Myometrial cell (primary cell): ENCODE measurements around the gene PRRC2A. TPM values are rescaled to one million over a fixed set of nuclear protein-coding genes. Genes with fewer than 3 reads are reported as not detected.

Experiments used
- total RNA-seq: library from RNA; depleted of rRNA; stranded (reverse); fragments of >200 nt; gene quantifications from 2 replicates; pipeline ENCODE4 v1.2.3, GENCODE V29; 2015

PRRC2A gene
- total RNA-seq: 77.8 and 81.9 TPM in 2 replicates

DNA sequence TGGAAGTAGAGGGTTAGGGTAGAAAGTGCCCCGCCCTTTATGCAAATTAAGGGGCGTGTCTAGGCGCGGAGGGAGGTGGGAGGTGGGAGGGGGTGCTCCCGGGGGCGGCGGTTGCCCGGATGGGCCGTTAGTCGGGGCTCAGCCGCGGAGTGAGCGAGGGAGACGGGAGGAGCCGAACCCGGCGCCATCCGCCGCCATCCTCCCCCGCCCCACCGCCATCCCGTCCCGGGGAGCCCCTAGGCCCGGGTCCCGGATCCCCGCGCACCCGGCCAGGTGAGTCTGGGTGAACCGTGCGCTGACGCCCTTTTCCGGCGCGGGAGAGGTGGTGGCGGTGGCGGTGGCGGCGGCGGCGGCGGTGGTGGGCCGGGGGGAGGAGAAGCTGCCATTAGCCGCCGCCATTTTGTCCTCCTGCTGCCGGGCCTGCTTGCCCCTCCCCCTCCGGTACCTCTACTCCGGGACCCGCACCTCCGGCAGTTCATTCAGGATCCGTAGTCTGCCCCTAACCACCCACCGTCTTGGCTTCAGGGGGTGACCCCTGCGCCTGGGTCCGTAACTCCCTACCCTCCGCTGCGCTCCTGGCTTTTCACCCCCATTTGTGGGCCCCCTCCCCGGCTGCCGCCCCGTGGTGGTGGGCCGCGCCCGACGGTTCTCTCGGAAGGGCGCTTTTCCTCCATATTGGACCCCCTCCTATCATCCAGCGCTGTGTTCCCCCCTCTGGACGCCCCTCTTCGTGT, at the start of gene PRRC2A:
Gene PRRC2A, plus strand, starts transcription at position 130 of the 734 bp plus-strand sequence. CDS start 2,075 bp downstream, outside the sequence.

DNA sequence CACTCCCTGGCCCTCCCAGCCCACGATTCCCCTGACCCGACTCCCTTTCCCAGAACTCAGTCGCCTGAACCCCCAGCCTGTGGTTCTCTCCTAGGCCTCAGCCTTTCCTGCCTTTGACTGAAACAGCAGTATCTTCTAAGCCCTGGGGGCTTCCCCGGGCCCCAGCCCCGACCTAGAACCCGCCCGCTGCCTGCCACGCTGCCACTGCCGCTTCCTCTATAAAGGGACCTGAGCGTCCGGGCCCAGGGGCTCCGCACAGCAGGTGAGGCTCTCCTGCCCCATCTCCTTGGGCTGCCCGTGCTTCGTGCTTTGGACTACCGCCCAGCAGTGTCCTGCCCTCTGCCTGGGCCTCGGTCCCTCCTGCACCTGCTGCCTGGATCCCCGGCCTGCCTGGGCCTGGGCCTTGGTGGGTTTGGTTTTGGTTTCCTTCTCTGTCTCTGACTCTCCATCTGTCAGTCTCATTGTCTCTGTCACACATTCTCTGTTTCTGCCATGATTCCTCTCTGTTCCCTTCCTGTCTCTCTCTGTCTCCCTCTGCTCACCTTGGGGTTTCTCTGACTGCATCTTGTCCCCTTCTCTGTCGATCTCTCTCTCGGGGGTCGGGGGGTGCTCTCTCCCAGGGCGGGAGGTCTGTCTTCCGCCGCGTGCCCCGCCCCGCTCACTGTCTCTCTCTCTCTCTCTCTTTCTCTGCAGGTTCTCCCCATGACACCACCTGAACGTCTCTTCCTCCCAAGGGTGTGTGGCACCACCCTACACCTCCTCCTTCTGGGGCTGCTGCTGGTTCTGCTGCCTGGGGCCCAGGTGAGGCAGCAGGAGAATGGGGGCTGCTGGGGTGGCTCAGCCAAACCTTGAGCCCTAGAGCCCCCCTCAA, 48.2 kb upstream of the PRRC2A start, which contains the start of gene LTA:
Gene LTA, plus strand, starts transcription at position 249 of the 871 bp plus-strand sequence. Its CDS starts 454 bp downstream, at position 703.

DNA sequence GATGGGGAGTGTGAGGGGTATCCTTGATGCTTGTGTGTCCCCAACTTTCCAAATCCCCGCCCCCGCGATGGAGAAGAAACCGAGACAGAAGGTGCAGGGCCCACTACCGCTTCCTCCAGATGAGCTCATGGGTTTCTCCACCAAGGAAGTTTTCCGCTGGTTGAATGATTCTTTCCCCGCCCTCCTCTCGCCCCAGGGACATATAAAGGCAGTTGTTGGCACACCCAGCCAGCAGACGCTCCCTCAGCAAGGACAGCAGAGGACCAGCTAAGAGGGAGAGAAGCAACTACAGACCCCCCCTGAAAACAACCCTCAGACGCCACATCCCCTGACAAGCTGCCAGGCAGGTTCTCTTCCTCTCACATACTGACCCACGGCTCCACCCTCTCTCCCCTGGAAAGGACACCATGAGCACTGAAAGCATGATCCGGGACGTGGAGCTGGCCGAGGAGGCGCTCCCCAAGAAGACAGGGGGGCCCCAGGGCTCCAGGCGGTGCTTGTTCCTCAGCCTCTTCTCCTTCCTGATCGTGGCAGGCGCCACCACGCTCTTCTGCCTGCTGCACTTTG, 45.1 kb upstream of the PRRC2A start, which contains the start of gene TNF:
Gene TNF, plus strand, starts transcription at position 231 of the 567 bp plus-strand sequence. Its CDS starts 177 bp downstream, at position 408.

DNA sequence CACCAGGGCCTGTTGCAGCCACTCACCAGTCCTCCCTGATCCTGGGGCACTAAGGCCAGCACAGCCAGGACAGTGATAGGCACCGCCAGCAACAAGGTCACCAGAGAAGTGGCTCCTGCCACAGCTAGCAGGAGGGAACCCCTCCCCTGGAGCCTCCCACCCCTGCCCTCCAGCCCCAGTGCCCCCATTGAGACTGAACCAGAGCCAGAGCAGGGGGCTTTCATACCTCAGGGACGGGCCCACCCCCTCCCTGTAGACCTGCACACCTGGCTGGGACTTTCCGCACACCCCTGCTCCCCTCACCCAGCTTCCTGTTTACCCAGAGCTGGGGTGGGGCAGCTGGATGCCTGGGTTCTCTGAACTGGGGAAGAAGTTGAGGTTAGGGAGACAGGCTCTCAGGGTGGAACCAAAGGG, 38.3 kb upstream of the PRRC2A start, which contains the start of gene LTB:
Gene LTB, minus strand, starts transcription at position 195 of the 414 bp plus-strand sequence. Its CDS starts 7 bp downstream, at position 188.

DNA sequence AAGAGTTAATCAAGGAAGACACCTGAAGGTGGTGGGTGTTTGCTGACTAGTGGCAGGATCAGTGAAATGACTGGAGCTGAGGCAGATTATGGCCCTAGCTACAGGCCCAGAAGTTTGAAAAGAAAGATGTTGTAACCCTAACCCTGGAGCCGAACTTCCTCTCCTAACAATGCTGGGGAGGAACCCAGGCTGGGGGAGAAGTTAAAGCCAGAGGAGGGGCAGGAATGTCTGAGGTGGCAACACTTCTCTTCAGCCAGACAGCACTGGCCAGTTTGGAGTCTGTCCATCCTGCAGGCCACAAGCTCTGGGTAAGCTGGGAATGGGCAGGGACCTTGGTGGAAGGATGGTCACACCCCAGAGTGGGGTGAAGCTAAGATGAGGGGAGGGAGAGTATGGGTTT, 34.5 kb upstream of the PRRC2A start, which contains the start of gene LST1:
Gene LST1, plus strand, starts transcription at position 270 of the 400 bp plus-strand sequence. CDS start 1,023 bp downstream, outside the sequence.

DNA sequence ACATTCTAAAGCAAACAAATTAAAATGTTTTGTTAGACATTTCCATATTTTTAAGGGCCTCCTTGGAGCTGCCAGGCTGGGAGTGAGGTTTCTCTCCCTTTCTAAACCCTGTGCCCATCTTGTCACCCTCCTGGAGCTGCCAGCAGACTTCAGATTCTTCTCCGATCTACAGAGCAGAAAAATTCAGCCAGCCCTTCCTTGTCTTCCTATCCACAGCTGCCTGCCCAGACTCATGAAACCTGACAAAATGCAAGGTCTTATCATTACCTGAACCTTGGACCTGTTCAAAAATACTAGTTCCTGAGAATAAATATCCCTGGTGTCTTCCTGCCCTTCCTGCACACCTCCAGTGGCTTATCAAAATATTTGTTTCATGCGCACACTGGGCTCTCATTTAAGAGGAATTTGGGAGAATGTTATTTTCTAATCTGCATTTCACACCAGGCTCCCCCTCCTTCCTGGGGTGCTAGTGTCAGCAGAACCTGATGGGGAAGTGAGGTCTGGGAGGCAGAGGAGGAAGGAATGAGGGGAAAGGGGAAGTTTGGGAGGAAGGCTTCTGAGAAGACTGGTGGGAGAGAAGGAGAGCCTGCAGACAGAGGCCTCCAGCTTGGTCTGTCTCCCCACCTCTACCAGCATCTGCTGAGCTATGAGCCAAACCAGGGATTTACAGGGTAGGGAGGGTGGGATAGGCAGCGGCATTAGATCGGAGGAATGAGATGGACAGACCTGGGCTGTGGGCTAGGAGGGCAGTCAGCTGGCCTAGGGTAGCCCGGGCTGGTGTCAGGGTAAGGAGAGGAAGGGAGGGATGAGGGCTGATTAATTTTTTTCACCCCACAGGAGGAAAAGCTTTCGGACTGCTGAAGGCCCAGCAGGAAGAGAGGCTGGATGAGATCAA, 5.6 kb upstream of the PRRC2A start, which contains the start of gene AIF1:
Gene AIF1, plus strand, starts transcription at position 551 of the 895 bp plus-strand sequence. Its CDS starts 96 bp downstream, at position 647.

DNA sequence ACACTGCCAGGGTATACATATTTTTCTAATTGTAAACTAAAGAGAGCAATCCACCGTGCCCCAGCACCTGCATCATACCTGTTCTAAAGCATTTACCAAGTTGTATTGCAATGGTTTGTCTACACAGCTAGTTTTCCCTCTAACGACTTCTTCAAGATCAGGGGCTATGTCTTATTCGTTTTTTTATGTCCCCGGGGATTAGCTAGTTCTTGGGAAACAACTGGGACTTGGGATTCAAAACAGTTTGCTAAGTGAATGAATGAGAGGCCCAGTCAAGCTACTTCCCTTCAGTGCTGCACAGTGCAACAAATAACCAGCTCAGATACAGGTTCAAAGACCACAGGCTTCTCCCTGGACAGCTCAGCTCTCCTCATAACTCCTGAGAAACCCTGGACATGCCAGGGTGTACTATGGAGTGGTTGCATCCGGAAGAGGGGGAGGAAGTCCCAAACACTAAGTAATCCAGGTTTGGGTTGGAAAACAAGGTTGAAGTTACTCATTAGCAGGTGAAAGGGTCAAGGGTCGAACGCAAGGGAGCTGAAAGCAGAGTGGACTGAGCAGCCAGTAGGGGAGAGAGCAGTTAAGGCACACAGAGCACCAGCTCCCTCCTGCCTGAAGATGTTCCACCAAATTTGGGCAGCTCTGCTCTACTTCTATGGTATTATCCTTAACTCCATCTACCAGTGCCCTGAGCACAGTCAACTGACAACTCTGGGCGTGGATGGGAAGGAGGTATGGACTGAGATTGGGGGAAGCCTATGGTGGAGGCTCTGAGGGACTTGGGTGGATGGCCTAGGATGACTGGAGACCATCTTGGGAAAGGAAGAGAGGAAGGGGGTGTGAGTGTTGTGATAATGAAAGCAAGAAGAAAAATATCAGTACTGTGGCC, 35.1 kb downstream of the PRRC2A start, which contains the start of gene APOM:
Gene APOM, plus strand, starts transcription at position 546 of the 889 bp plus-strand sequence. Its CDS starts 73 bp downstream, at position 619.

DNA sequence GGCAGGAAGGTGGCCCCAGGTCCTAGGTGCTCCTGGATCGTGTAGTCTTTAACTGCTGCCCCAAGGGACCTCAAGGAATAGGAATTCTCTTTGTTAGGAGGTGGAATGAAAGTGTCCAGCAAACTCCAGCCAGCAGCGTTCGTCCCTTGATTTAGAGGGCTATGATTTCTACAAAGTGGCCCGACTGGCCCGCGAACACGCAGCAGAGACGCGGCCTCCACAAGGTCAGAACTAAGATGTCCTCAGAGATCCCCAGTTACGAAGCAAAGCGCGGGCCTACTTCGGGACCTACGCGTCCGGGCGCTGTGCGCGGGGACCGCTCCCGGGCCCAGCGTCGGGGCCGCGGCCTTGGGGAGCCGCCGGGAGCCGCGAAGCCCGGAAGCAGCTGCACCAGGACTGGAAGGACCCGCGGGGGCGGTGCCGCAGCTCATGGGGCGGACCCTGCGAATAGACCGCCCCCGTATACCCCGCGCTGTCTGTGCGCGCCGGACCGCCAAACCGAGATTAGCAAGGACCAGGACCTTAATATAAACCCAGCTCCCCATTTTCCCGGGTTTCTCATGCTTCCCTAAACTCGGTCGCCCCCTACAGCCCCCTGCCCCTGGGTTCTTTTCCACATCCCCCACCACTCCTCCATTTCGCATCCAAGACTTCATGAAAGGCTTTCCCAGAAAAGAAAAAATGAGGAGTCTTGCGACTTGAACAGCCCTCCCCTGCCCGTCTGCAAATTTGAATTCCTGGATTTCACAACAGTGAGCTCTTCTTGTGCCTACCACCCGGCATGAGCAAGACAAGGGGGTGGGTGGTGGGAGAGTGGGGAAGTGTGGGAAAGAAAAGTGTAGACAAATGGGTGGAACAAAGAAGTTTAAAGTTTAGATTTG, 40.1 kb downstream of the PRRC2A start, which contains the start of gene C6orf47:
Gene C6orf47, minus strand, starts transcription at position 398 of the 881 bp plus-strand sequence. CDS start 831 bp downstream, outside the sequence.

DNA sequence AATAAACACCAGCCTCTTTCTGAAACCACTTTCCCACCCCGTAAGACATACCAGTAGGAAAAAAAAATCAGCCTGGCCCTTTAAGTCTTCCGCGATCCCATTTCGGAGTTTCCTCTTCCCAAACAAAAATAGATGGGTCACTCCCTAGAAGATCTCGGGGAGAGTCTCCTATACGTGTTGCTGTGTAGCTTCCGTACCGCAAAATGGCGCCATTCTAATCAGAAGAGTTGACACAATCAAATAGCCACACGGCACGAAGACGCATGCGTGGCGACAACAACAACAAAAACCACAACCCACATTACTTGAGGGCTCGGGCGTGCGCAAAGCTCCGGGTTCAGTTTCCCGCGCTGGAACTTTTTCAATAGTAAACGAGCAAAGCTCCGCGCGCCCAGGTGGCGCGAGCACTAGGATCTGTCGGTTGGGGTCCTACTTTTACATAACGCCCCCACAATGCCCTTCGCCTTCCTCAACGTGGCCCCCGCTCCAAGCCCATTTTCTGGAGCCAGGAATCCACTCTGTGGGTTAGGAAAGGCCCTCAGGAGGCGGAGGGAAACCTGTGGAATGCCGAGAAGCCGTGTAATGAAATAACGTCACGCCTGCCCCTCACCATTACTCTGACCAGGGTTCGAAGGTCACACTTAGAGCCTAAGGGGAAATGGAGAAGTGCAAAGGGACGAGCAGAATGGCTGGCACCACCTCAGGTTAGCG, 44.4 kb downstream of the PRRC2A start, which contains the start of gene GPANK1:
Gene GPANK1, minus strand, starts transcription at position 208 of the 711 bp plus-strand sequence. CDS start 519 bp downstream, outside the sequence.

DNA sequence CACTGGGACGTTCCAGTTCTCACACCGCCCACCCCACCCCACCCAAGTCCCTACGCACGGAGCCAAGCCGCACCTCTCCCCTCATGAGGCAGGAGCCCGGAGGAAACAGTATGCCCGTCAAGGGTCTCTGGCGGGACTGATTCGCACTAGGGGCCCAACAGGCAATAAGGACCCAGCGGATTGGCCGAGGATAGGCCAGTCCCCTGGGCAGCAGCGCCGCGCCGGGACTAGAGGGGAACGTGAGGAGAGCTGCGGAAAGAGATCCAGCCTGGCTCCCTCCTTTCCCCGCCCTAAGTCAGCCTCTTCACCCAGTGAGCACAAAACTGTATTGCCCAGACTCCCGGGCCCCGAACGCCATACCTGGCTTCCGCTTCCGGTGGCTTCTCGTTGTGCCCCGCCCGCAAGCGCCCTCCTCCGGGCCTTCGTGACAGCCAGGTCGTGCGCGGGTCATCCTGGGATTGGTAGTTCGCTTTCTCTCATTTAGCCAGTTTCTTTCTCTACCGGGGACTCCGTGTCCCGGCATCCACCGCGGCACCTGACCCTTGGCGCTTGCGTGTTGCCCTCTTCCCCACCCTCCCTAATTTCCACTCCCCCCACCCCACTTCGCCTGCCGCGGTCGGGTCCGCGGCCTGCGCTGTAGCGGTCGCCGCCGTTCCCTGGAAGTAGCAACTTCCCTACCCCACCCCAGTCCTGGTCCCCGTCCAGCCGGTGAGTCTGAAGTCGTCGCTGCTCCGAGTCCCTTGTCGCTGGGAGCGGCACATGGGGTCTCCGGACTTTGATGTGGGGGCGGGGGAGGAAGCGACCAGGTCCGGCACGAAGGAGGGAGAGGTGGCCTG, 45.2 kb downstream of the PRRC2A start, which contains the start of gene CSNK2B:
Gene CSNK2B, plus strand, starts transcription at position 580 of the 836 bp plus-strand sequence. CDS start 752 bp downstream, outside the sequence.

DNA sequence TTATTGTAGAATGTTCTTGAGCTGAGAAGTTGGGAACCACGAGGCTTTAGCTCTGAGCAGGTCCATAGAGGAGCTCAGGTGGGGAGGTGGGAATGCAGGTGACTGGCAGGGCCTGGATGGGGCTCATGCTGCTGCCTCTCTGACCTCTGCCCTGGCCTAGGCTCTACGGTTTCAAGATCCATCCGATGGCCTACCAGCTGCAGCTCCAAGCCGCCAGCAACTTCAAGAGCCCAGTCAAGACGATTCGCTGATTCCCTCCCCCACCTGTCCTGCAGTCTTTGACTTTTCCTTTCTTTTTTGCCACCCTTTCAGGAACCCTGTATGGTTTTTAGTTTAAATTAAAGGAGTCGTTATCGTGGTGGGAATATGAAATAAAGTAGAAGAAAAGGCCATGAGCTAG, 49.2 kb downstream of the PRRC2A start, which contains the start of gene LY6G5B:
Gene LY6G5B, plus strand, starts transcription at position 301 of the 400 bp plus-strand sequence. CDS start 975 bp downstream, outside the sequence.

DNA sequence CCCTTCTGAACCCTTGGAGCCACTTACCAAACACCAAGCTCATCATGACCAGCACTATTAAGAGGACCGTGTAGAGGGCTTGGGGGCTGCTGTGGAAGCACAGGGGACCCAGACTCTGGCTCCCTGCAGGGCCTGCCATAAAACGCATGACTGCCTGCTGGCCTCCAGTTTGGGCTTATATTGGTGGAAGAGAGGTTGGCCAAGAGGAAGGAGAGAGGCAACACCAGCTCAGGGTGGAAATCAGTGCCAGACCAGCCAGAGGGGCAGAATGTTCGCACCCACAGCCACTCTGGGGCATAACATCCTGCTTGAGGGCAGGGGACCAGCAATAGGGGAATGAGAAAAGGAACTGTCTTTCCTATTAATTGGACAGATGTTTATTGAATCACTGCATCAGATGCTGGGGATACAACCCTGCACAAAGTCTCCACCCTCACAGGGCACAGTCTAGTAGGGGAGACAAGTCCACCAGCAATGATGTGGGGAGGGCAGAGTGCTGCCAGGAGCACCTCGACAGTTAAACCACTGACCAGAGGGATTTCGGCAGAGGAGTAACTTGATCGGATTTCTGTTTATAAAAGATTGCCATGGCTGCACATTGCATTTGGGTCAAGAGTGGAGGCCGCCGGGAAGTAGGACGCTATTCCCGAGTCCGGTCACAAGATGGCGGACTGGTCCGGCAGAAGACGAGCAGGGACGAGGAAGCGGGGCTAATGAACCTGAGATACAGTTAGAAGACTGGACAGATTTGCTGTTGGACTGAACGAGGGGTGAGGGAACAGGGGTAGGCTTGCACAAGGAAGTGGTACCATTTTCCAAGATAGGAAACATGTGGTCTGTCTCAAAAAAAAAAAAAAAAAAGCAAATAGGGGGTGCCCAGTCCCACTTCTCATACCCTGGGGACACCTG, 60.0 kb downstream of the PRRC2A start, which contains the start of gene LY6G5C:
Gene LY6G5C, minus strand, starts transcription at position 842 of the 909 bp plus-strand sequence. Its CDS starts 694 bp downstream, at position 148.

